ENCODE data around the gene FAM83F. TPM values are rescaled to one million over a fixed set of nuclear protein-coding genes. Genes with fewer than 3 reads are reported as not detected.

Gene FAM83F
- total and polyA plus RNA-seq, 10 of the 15 experiments (the other 5 are each of a cell fraction or from before 2014, with no cell fraction given): 0.01 to 0.05 (median 0.01) TPM; not detected in 7

- Histone ChIP-seq H3K27me3 (replicated peaks in 1 of 2; ENCODE audit: control insufficient read depth in 2 of 2, insufficient read depth in 2 of 2, low read length in 1 of 2) (no peaks in the 10 kb centered on the region), H3K79me2 (ENCODE audit: control insufficient read depth, insufficient read depth, low read length) (no peaks in the 10 kb centered on the region), H3K4me2 (ENCODE audit: control insufficient read depth, insufficient read depth) (no peak overlapping the region), H3K9me3 (replicated peaks; ENCODE audit: control insufficient read depth, insufficient read depth, low read length) (no peaks in the 10 kb centered on the region), H4K20me1 (ENCODE audit: control insufficient read depth, insufficient read depth) (no peaks in the 10 kb centered on the region; the same call in 1 of the 2 replicates), H3K4me1 (ENCODE audit: control insufficient read depth, insufficient read depth, low read length) (no peaks in the 10 kb centered on the region), H2AFZ (ENCODE audit: control insufficient read depth, low read depth, low read length) (no peak overlapping the region), H3K4me3 (no peak overlapping the region), H3K9ac (ENCODE audit: control insufficient read depth, insufficient read depth, low read length) (no peak overlapping the region), H3K27ac (ENCODE audit: control insufficient read depth, insufficient read depth) (no peak overlapping the region), H3K36me3 (ENCODE audit: control insufficient read depth in 2 of 2, insufficient read depth in 2 of 2, low read length in 1 of 2) (no peaks in the 10 kb centered on the region)
- in situ Hi-C loops (cut with MboI) (no loop called here), intact Hi-C loops (cut with micrococcal nuclease; ENCODE audit: unreplicated experiment) (no loop called here)
- no TSS peak for BruUV-seq (replicated peaks)
- DNase-seq (ENCODE audit: low read depth, low spot score) (no peak), ATAC-seq (no peak), FAIRE-seq (no peak)
- SMC1A ChIA-PET (ENCODE audit: uncharacterized antibody, unreplicated experiment): no interaction called here
- 82% methylated on average over 5 of the region's 5 CpGs for WGBS (ENCODE audit: insufficient coverage, insufficient replicate concordance, low lambda C conversion rate, missing lambda C conversion rate)
- RAD21 ChIA-PET (ENCODE audit: unreplicated experiment): no interaction called here
- TF ChIP-seq MLLT1 (IDR thresholded peaks at IDR 0.05) (no peak), ZBED1 (IDR thresholded peaks at IDR 0.05; ENCODE audit: borderline replicate concordance) (no peak), TBL1XR1 (IDR thresholded peaks at IDR 0.05; ENCODE audit: low read depth, low read length) (no peak)
- CTCF ChIA-PET: interaction anchor here (0.7 to 1.5 kb wide), 2 partner anchors 11 to 79 kb away, joined by 3 read pairs; no protein-coding TSS in a partner anchor
- POLR2A ChIA-PET: no interaction called here
Measured at GRCh38 chr22:40084246-40084645, 89.5 kb downstream of the FAM83F start.

- Histone ChIP-seq H3K27ac (ENCODE audit: control insufficient read depth, insufficient read depth) (no peak overlapping the region), H3K4me1 (ENCODE audit: control insufficient read depth, insufficient read depth, low read length) (no peaks in the 10 kb centered on the region), H3K4me3 (no peak overlapping the region), H3K36me3 (ENCODE audit: control insufficient read depth in 2 of 2, insufficient read depth in 2 of 2, low read length in 1 of 2) (no peaks in the 10 kb centered on the region), H3K9ac (ENCODE audit: control insufficient read depth, insufficient read depth, low read length) (no peak overlapping the region), H2AFZ (ENCODE audit: control insufficient read depth, low read depth, low read length) (no peak overlapping the region), H3K79me2 (ENCODE audit: control insufficient read depth, insufficient read depth, low read length) (no peaks in the 10 kb centered on the region), H4K20me1 (ENCODE audit: control insufficient read depth, insufficient read depth) (no peaks in the 10 kb centered on the region), H3K4me2 (ENCODE audit: control insufficient read depth, insufficient read depth) (no peak overlapping the region), H3K27me3 (replicated peaks in 1 of 2; ENCODE audit: control insufficient read depth in 2 of 2, insufficient read depth in 2 of 2, low read length in 1 of 2) (no peaks in the 10 kb centered on the region), H3K9me3 (replicated peaks; ENCODE audit: control insufficient read depth, insufficient read depth, low read length) (no peaks in the 10 kb centered on the region)
- RAD21 ChIA-PET (ENCODE audit: unreplicated experiment): no interaction called here
- 29% methylated on average over 1 of the region's 1 CpG for WGBS (ENCODE audit: insufficient coverage, insufficient replicate concordance, low lambda C conversion rate, missing lambda C conversion rate)
- POLR2A ChIA-PET: no interaction called here
- DNase-seq (ENCODE audit: low read depth, low spot score): no peak
- in situ Hi-C loops (cut with MboI) (no loop called here), intact Hi-C loops (cut with micrococcal nuclease; ENCODE audit: unreplicated experiment) (no loop called here)
- CTCF ChIA-PET: interaction anchor here (1.4 to 1.6 kb wide), 2 partner anchors 11 to 259 kb away, joined by 4 to 5 read pairs; no protein-coding TSS in a partner anchor
- FAIRE-seq: no peak
- SMC1A ChIA-PET (ENCODE audit: uncharacterized antibody, unreplicated experiment): interaction anchor here (1.7 kb wide), 1 partner anchor 23 kb away, joined by 8 read pairs; no protein-coding TSS in a partner anchor
- ATAC-seq: no peak
- no TSS peak for BruUV-seq (replicated peaks)
- TF ChIP-seq TCF12 (IDR thresholded peaks at IDR 0.05; ENCODE audit: low read depth, low read length) (no peak), BRCA1 (IDR thresholded peaks at IDR 0.05; ENCODE audit: low read depth, low read length) (no peak), ZBED1 (IDR thresholded peaks at IDR 0.05; ENCODE audit: borderline replicate concordance) (no peak), ZNF622 (IDR thresholded peaks at IDR 0.05) (no peak), SREBF1 (IDR thresholded peaks at IDR 0.05; ENCODE audit: low read length) (no peak), RELB (IDR thresholded peaks at IDR 0.05; ENCODE audit: low read depth) (no peak), POU2F2 (IDR thresholded peaks at IDR 0.05; ENCODE audit: borderline replicate concordance, low read depth, low read length) (no peak), TBL1XR1 (IDR thresholded peaks at IDR 0.05; ENCODE audit: low read depth, low read length) (no peak), E2F8 (IDR thresholded peaks at IDR 0.05; ENCODE audit: low read depth, partially characterized antibody) (no peak), MEF2A (IDR thresholded peaks at IDR 0.05; ENCODE audit: insufficient read depth, low read depth, low read length) (no peak), STAT1 (conservative IDR thresholded peaks at IDR 0.05) (no peak), POLR2AphosphoS2 (IDR thresholded peaks at IDR 0.05; ENCODE audit: low read depth, low read length) (no peak)
Measured at GRCh38 chr22:40088818-40089217, 94.1 kb downstream of the FAM83F start.

All from GM12878 (cell line).